ENCODE measurements around the gene OOSP4A. TPM values are rescaled to one million over a fixed set of nuclear protein-coding genes. Genes with fewer than 3 reads are reported as not detected.
"Not testable (repeated sequence)": the region's sequence is repeated elsewhere in the genome, so short reads cannot be mapped to it uniquely, and the experiment has no call there.

The OOSP4A gene
- total RNA-seq, 4 donors from 2014 or later: 0.95 TPM; not detected in 3

GRCh38 chr11:59968395-59968783 lies 4.6 kb downstream of the OOSP4A start:
- Histone ChIP-seq H3K27me3 (no peaks in the 10 kb centered on the region), H3K4me3 (no peak overlapping the region), H3K9me3 (no peaks in the 10 kb centered on the region), H3K27ac (no peak overlapping the region), H3K36me3 (no peaks in the 10 kb centered on the region), H3K4me1 (no peaks in the 10 kb centered on the region)
- WGBS, 2 donors: 38 to 77% methylated on average over 1 of the region's 1 CpG
- DNase-seq: no peak
- intact Hi-C loops (cut with DNase I): no loop called here
- no peak for TF ChIP-seq POLR2A (IDR thresholded peaks at IDR 0.05)
- TF ChIP-seq, protein P1, sequence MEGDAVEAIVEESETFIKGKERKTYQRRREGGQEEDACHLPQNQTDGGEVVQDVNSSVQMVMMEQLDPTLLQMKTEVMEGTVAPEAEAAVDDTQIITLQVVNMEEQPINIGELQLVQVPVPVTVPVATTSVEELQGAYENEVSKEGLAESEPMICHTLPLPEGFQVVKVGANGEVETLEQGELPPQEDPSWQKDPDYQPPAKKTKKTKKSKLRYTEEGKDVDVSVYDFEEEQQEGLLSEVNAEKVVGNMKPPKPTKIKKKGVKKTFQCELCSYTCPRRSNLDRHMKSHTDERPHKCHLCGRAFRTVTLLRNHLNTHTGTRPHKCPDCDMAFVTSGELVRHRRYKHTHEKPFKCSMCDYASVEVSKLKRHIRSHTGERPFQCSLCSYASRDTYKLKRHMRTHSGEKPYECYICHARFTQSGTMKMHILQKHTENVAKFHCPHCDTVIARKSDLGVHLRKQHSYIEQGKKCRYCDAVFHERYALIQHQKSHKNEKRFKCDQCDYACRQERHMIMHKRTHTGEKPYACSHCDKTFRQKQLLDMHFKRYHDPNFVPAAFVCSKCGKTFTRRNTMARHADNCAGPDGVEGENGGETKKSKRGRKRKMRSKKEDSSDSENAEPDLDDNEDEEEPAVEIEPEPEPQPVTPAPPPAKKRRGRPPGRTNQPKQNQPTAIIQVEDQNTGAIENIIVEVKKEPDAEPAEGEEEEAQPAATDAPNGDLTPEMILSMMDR (IDR thresholded peaks at IDR 0.05): no peak

DNA sequence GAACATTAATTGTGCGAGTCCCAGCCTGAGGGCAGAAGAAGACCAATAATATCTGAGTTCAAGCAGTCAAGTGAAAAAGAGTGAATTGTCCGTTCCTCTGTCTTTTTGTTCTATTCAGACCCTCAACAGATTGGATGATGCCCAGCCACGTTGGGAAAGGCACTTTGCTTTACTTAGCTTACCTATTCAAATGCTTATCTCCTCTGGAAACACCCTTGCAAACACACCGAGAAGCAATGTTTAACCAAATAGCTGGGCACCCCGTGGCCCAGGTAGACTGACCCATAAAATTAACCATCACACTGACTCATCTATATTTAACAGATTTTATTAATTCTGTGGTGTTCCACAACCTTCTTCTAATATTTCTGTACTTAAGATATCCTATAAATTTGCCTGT lies 9.3 kb downstream of the OOSP4A start:
- H3K27ac ChIP-seq: no peak overlapping the region
- H3K9me3 ChIP-seq: no peaks in the 10 kb centered on the region
- TF ChIP-seq, protein P1 (IDR thresholded peaks at IDR 0.05): no peak
- no peak for TF ChIP-seq POLR2A (IDR thresholded peaks at IDR 0.05)
- intact Hi-C loops (cut with DNase I): no loop called here
- no peaks in the 10 kb centered on the region for H3K27me3 ChIP-seq
- no peaks in the 10 kb centered on the region for H3K4me1 ChIP-seq
- H3K36me3 ChIP-seq: no peaks in the 10 kb centered on the region
- DNase-seq: no peak
- no peak overlapping the region for H3K4me3 ChIP-seq
- WGBS, 2 donors: 41 to 53% methylated on average over 5 of the region's 5 CpGs

GRCh38 chr11:59981106-59981770 lies 17.4 kb downstream of the OOSP4A start:
- no peak for DNase-seq
- Histone ChIP-seq H3K27me3 (no peaks in the 10 kb centered on the region), H3K27ac (no peak overlapping the region), H3K4me3 (no peak overlapping the region), H3K36me3 (no peaks in the 10 kb centered on the region), H3K9me3 (no peaks in the 10 kb centered on the region), H3K4me1 (no peaks in the 10 kb centered on the region)
- WGBS, 2 donors: 85 to 91% methylated on average over 4 of the region's 4 CpGs
- TF ChIP-seq, protein P1 (IDR thresholded peaks at IDR 0.05): no peak
- no peak for TF ChIP-seq POLR2A (IDR thresholded peaks at IDR 0.05)
- intact Hi-C loops (cut with DNase I): no loop called here

DNA sequence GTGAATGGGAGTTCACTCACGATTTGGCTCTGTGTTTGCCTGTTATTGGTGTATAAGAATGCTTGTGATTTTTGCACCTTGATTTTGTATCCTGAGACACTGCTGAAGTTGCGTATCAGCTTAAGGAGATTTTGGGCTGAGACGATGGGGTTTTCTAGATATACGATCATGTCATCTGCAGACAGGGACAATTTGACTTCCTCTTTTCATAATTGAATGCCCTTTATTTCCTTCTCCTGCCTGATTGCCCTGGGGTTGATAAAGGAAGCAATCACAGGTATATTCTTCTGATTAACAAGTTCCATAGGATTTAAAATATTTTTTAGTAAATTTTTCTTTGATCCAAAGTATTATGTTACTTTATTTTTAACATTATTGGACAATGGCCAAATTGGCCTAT lies 18.2 kb downstream of the OOSP4A start:
- not testable (repeated sequence) for DNase-seq
- 53 to 64% methylated on average over 4 of the region's 4 CpGs for WGBS, 2 donors

GRCh38 chr11:59983212-59983611 lies 19.4 kb downstream of the OOSP4A start:
- Histone ChIP-seq H3K4me1 (no peaks in the 10 kb centered on the region), H3K9me3 (no peaks in the 10 kb centered on the region), H3K36me3 (no peaks in the 10 kb centered on the region), H3K4me3 (no peak overlapping the region), H3K27ac (no peak overlapping the region), H3K27me3 (no peaks in the 10 kb centered on the region)
- no peak for DNase-seq
- TF ChIP-seq, protein P1 (IDR thresholded peaks at IDR 0.05): no peak
- TF ChIP-seq POLR2A (IDR thresholded peaks at IDR 0.05): no peak
- 57 to 92% methylated on average over 1 of the region's 1 CpG for WGBS, 2 donors
- intact Hi-C loops (cut with DNase I): no loop called here

More for the DNA sequence above, 18.2 kb downstream of the OOSP4A start:
- H3K27me3 ChIP-seq; H3K9me3 ChIP-seq; intact Hi-C loops (cut with DNase I); H3K4me3 ChIP-seq; H3K27ac ChIP-seq; H3K36me3 ChIP-seq; H3K4me1 ChIP-seq: not testable (repeated sequence)

DNA sequence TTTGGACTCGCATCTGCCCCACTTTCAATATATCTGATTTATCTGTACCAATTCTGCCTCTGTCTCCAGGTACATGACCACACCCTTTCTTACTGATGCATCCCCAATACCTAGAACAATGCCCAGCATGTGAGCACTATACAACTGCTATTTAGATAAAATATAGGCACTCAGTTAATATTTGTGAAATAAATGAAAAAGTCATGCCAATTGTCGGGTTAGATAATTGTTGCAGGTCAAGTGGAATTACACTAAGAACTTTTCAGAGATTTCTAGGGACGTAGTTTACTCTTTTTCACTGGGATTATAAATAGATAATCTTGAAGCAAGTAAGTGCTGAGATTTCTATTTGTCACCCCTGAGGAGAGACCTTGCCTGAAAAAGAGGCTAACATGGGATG lies 20.5 kb downstream of the OOSP4A start:
- TF ChIP-seq POLR2A (IDR thresholded peaks at IDR 0.05): no peak
- TF ChIP-seq, protein P1 (IDR thresholded peaks at IDR 0.05): no peak
- WGBS, 2 donors: 85 to 86% methylated on average over 3 of the region's 3 CpGs
- no peaks in the 10 kb centered on the region for H3K9me3 ChIP-seq
- H3K27ac ChIP-seq: no peak overlapping the region
- H3K4me3 ChIP-seq: no peak overlapping the region
- H3K27me3 ChIP-seq: no peaks in the 10 kb centered on the region
- intact Hi-C loops (cut with DNase I): no loop called here
- H3K4me1 ChIP-seq: no peaks in the 10 kb centered on the region
- no peaks in the 10 kb centered on the region for H3K36me3 ChIP-seq
- no peak for DNase-seq

All from esophagus squamous epithelium (tissue), 5 donors.